ENCODE results near the gene SEMA4G. TPM values are rescaled to one million over a fixed set of nuclear protein-coding genes. Genes with fewer than 3 reads are reported as not detected.

SEMA4G gene
- total RNA-seq, 1 experiment from 2014 or later = 8.5 TPM

GRCh38 chr10:100945754-100946153, 23.6 kb upstream of the SEMA4G start:
- Histone ChIP-seq H4K91ac (ENCODE audit: insufficient read length, low read depth, low read length) (no peak overlapping the region), H2BK20ac (ENCODE audit: low read depth, low read length, poor library complexity, severe bottlenecking) (no peak overlapping the region), H4K8ac (replicated peaks; ENCODE audit: insufficient read length, low read depth, low read length) (no peak overlapping the region), H3K9me3 (ENCODE audit: control insufficient read depth, low read depth, low read length) (no peaks in the 10 kb centered on the region), H3K79me2 (ENCODE audit: insufficient read depth, low read length) (no peaks in the 10 kb centered on the region), H4K5ac (ENCODE audit: insufficient read length, low read depth, low read length) (no peak overlapping the region), H2BK5ac (ENCODE audit: insufficient read length, low read length) (no peak overlapping the region), H3K27ac (ENCODE audit: insufficient read length, low read depth, low read length) (no peak overlapping the region), H3K4me2 (ENCODE audit: insufficient read depth, insufficient read length, low read length) (no peak overlapping the region), H3K56ac (ENCODE audit: insufficient read length, low read depth, low read length) (no peak overlapping the region), H2BK12ac (ENCODE audit: insufficient read length, low read depth, low read length) (no peak overlapping the region), H3K27me3 (ENCODE audit: insufficient read depth, low read length) (no peaks in the 10 kb centered on the region), H3K4ac (ENCODE audit: low read depth, low read length) (no peak overlapping the region), H3T11ph (ENCODE audit: low read length) (no peak overlapping the region), H3K14ac (ENCODE audit: insufficient read depth, low read length) (no peak overlapping the region), H2BK120ac (ENCODE audit: low read depth, low read length, poor library complexity, severe bottlenecking) (no peak overlapping the region), H3K18ac (ENCODE audit: insufficient read length, low read depth, low read length) (no peak overlapping the region), H3K23me2 (ENCODE audit: insufficient read length, low read depth, low read length, poor library complexity, severe bottlenecking) (no peaks in the 10 kb centered on the region), H3K79me1 (ENCODE audit: insufficient read depth, low read depth, low read length, poor library complexity, severe bottlenecking) (no peaks in the 10 kb centered on the region), H3K23ac (ENCODE audit: insufficient read length, low read depth, low read length) (no peak overlapping the region), H2AK5ac (ENCODE audit: insufficient read length, low read length) (no peak overlapping the region), H4K20me1 (ENCODE audit: control insufficient read depth, insufficient read depth, insufficient read length) (no peaks in the 10 kb centered on the region), H3K9ac (ENCODE audit: extremely low read depth, insufficient read length, low read length) (no peak overlapping the region), H2AFZ (ENCODE audit: low read length) (no peak overlapping the region), H2BK15ac (ENCODE audit: low read depth, low read length) (no peak overlapping the region), H3K4me1 (ENCODE audit: insufficient read depth, low read length) (no peaks in the 10 kb centered on the region; the same call in 1 of the 2 replicates)
- no peak overlapping the region for H3K4me3 Mint-ChIP-seq
- H3K4me1 Mint-ChIP-seq = no peaks in the 10 kb centered on the region
- DNase-seq = no peak
- H3K9me3 Mint-ChIP-seq = no peaks in the 10 kb centered on the region
- H3K36me3 Mint-ChIP-seq (ENCODE audit: insufficient read depth in 1 of 3, low read depth in 3 of 3) = peaks cover 13 to 80% (median 39%) of the 10 kb centered on the region in 3 experiments; a peak in 6 of 7 replicates
- H3K27me3 Mint-ChIP-seq (ENCODE audit: low read depth) = no peaks in the 10 kb centered on the region
- no peak for TF ChIP-seq CTCF (conservative IDR thresholded peaks at IDR 0.05)
- no peak overlapping the region for H3K27ac Mint-ChIP-seq
